SK-N-SH (cell line): ENCODE data around the gene METTL4. TPM values are rescaled to one million over a fixed set of nuclear protein-coding genes. Genes with fewer than 3 reads are reported as not detected.

Experiments used
- CTCF ChIA-PET: fragments of 300-600, 350-600 bp; formaldehyde crosslinking; extraction: SDS; loops from one replicate; lab custom pipeline; 2021; lab: Yijun Ruan, JAX
- POLR2A ChIA-PET: fragments of 350-600 bp; sonication (Branson Sonifier 250); formaldehyde crosslinking; extraction: SDS; loops from one replicate; lab custom pipeline; 2020; ENCODE audit warnings: antibody characterized with exemption, inconsistent platforms; lab: Yijun Ruan, JAX
- DNase-seq: peaks from one replicate; pipeline ENCODE4 v3.0.0; 2012
- H2AFZ ChIP-seq: fragments of 200-600 bp; sonication (generic); 2 replicates; pipeline ENCODE4 v1.8.1; 2016; ENCODE audit warnings: antibody characterized with exemption, mild to moderate bottlenecking, low read depth
- H3F3A ChIP-seq: fragments of 200-600 bp; sonication (generic); replicated peaks from 2 replicates; pipeline ENCODE3; 2016; ENCODE audit warnings: antibody characterized with exemption, mild to moderate bottlenecking; ENCODE audit not compliant: insufficient read depth
- H3K27ac ChIP-seq, 2 experiments: fragments of 200-500 bp in 1 of 2; fragments of 200-600 bp in 1 of 2; sonication (Bioruptor generic) in 1 of 2; sonication (generic), shearing (Covaris generic) in 1 of 2; 2 replicates each; pipeline versions ENCODE4 v1.5.1 to v1.6.1; 2014 to 2016; ENCODE audit warnings: low read depth in 2 of 2, inconsistent platforms in 1 of 2, low read length in 1 of 2, mild to moderate bottlenecking in 1 of 2, mixed read lengths in 1 of 2
- H3K27me3 ChIP-seq: fragments of 200-600 bp; sonication (generic), shearing (Covaris generic); 2 replicates; pipeline ENCODE4 v1.6.1; 2016; ENCODE audit warnings: mixed run types; ENCODE audit not compliant: insufficient read depth
- H3K36me3 ChIP-seq, 2 experiments: fragments of 200-500 bp in 1 of 2; fragments of 200-600 bp in 1 of 2; sonication (Bioruptor generic) in 1 of 2; sonication (generic) in 1 of 2; replicated peaks in 1 of 2; 2 replicates each; pipeline versions ENCODE3 to v1.5.1; 2014 to 2016; ENCODE audit warnings: low read length in 1 of 2, mild to moderate bottlenecking in 1 of 2; ENCODE audit not compliant: insufficient read depth in 2 of 2, control insufficient read depth in 1 of 2
- H3K4me1 ChIP-seq, 2 experiments: fragments of 200-500 bp in 1 of 2; fragments of 200-600 bp in 1 of 2; sonication (Bioruptor generic) in 1 of 2; sonication (generic), shearing (Covaris generic) in 1 of 2; 2 replicates each; pipeline versions ENCODE4 v1.5.1 to v1.6.1; 2014 to 2016; ENCODE audit warnings: low read depth in 1 of 2, low read length in 1 of 2, mixed run types in 1 of 2; ENCODE audit not compliant: insufficient read depth in 2 of 2, control insufficient read depth in 1 of 2
- H3K4me2 ChIP-seq: fragments of 200-600 bp; sonication (generic), shearing (Covaris generic); 2 replicates; pipeline ENCODE4 v1.6.1; 2017; ENCODE audit warnings: mixed run types
- H3K4me3 ChIP-seq, 2 experiments: fragments of 200-500 bp in 1 of 2; fragments of 200-600 bp in 1 of 2; sonication (Bioruptor generic) in 1 of 2; sonication (generic), shearing (Covaris generic) in 1 of 2; 2 replicates each; pipeline versions ENCODE4 v1.5.1 to v1.8.1; 2014 to 2016; ENCODE audit warnings: low read depth in 2 of 2, inconsistent platforms in 1 of 2, low read length in 1 of 2, mild to moderate bottlenecking in 1 of 2, mixed read lengths in 1 of 2, moderate library complexity in 1 of 2
- H3K79me2 ChIP-seq: fragments of 200-600 bp; sonication (generic); 2 replicates; pipeline ENCODE4 v1.8.1; 2017; ENCODE audit warnings: mild to moderate bottlenecking; ENCODE audit not compliant: insufficient read depth
- H3K9ac ChIP-seq: fragments of 200-600 bp; sonication (generic); 2 replicates; pipeline ENCODE4 v1.6.1; 2017; ENCODE audit warnings: mixed run types
- H3K9me2 ChIP-seq: fragments of 200-600 bp; sonication (generic); 2 replicates; pipeline ENCODE4 v1.6.1; 2017; ENCODE audit warnings: mixed run types
- H3K9me3 ChIP-seq: fragments of 200-600 bp; sonication (generic); 2 replicates; pipeline ENCODE4 v1.6.1; 2017; ENCODE audit warnings: mixed run types, mild to moderate bottlenecking, moderate library complexity
- H4K20me1 ChIP-seq: fragments of 200-600 bp; sonication (generic); 2 replicates; pipeline ENCODE4 v1.6.1; 2017; ENCODE audit warnings: mild to moderate bottlenecking, mixed run types; ENCODE audit not compliant: insufficient read depth
- ELF1 ChIP-seq: IDR thresholded peaks from 2 replicates; pipeline ENCODE4 v1.4.0; 2012
- EP300 ChIP-seq, 2 experiments: IDR thresholded peaks; 2 replicates each; pipeline versions ENCODE4 v1.4.0 to v1.6.1; 2012; ENCODE audit warnings: borderline replicate concordance in 1 of 2, low read depth in 1 of 2, low read length in 1 of 2
- EZH2phosphoT487 ChIP-seq: fragments of 200-600 bp; sonication (generic); IDR thresholded peaks from 2 replicates; pipeline ENCODE4 v1.6.1; 2017; ENCODE audit warnings: low read depth, mixed run types, mild to moderate bottlenecking, antibody characterized with exemption, moderate library complexity, borderline replicate concordance
- FOXJ3 ChIP-seq: sonication (generic); formaldehyde crosslinking; IDR thresholded peaks from 2 replicates; pipeline ENCODE4 v1.5.1; 2020; ENCODE audit warnings: mild to moderate bottlenecking, missing genetic modification reagents
- GATA2 ChIP-seq: sonication (generic); formaldehyde crosslinking; IDR thresholded peaks from 2 replicates; pipeline ENCODE4 v1.5.0; 2020; ENCODE audit warnings: mild to moderate bottlenecking, missing genetic modification reagents
- JUND ChIP-seq: IDR thresholded peaks from 2 replicates; pipeline ENCODE4 v1.4.0; 2012
- MXI1 ChIP-seq: IDR thresholded peaks from 2 replicates; pipeline ENCODE4 v1.6.1; 2012; ENCODE audit warnings: mild to moderate bottlenecking, low read depth, low read length, improper control_type of control experiment
- NFIC ChIP-seq: IDR thresholded peaks from 2 replicates; pipeline ENCODE4 v1.4.0; 2012; ENCODE audit warnings: borderline replicate concordance
- NRF1 ChIP-seq: IDR thresholded peaks from 2 replicates; pipeline ENCODE4 v1.6.1; 2012; ENCODE audit warnings: low read depth, mild to moderate bottlenecking, low read length
- PBX3 ChIP-seq: IDR thresholded peaks from 2 replicates; pipeline ENCODE4; 2012
- RAD21 ChIP-seq: IDR thresholded peaks from 2 replicates; pipeline ENCODE4 v1.6.1; 2012; ENCODE audit warnings: mild to moderate bottlenecking, low read length
- RCOR1 ChIP-seq: fragments of 150-350 bp; IDR thresholded peaks from 2 replicates; pipeline ENCODE4 v1.6.1; 2017; ENCODE audit warnings: antibody characterized with exemption, low read length
- REST ChIP-seq: IDR thresholded peaks from 2 replicates; pipeline ENCODE4 v1.6.1; 2012; ENCODE audit warnings: mild to moderate bottlenecking, low read depth, low read length, moderate library complexity
- RFX5 ChIP-seq: IDR thresholded peaks from 2 replicates; pipeline ENCODE4 v1.6.1; 2012; ENCODE audit warnings: mild to moderate bottlenecking, improper control_type of control experiment, low read length
- SMC3 ChIP-seq: IDR thresholded peaks from 2 replicates; pipeline ENCODE4 v1.6.1; 2012; ENCODE audit warnings: low read depth, low read length, improper control_type of control experiment
- USF1 ChIP-seq: IDR thresholded peaks from 2 replicates; pipeline ENCODE4 v1.4.0; 2012; ENCODE audit warnings: low read depth, borderline replicate concordance
- USF2 ChIP-seq: fragments of 150-350 bp; IDR thresholded peaks from 2 replicates; pipeline ENCODE4 v1.6.1; 2017; ENCODE audit warnings: antibody characterized with exemption, low read length, low read depth, borderline replicate concordance
- YY1 ChIP-seq: IDR thresholded peaks from 2 replicates; pipeline ENCODE4 v1.4.0; 2012; ENCODE audit warnings: low read depth, mild to moderate bottlenecking
- ZBTB33 ChIP-seq: IDR thresholded peaks from 2 replicates; pipeline ENCODE4 v1.4.0; 2012; ENCODE audit warnings: low read depth, borderline replicate concordance
- WGBS: methylation state at CpG from one replicate; pipeline ENCODE4 v1.1.6; 2017; ENCODE audit warnings: low lambda C conversion rate; 5-methylcytosine and 5-hydroxymethylcytosine counted together
- polyA plus RNA-seq, 3 experiments: library from polyadenylated mRNA; depleted of rRNA; stranded (reverse); fragments of >200 nt; gene quantifications; 2 replicates each; pipeline ENCODE4 v1.2.3, GENCODE V29; 2012

The METTL4 gene
- polyA plus RNA-seq, 1 of the 3 experiments (the other 2 are of a cell fraction), result 2.9 TPM

- H3K9me2 ChIP-seq, result no peaks in the 10 kb centered on the region
- H4K20me1 ChIP-seq, result no peaks in the 10 kb centered on the region
- no peaks in the 10 kb centered on the region for H3K27me3 ChIP-seq
- no peak overlapping the region for H2AFZ ChIP-seq
- H3K9ac ChIP-seq, result no peak overlapping the region
- TF ChIP-seq RCOR1, result no peak
- TF ChIP-seq NFIC, result no peak
- TF ChIP-seq RAD21, result no peak
- no peak for TF ChIP-seq FOXJ3
- no peak for TF ChIP-seq USF2
- TF ChIP-seq EZH2phosphoT487, result no peak
- TF ChIP-seq USF1, result no peak
- TF ChIP-seq JUND, result no peak
- TF ChIP-seq NRF1, result no peak
- TF ChIP-seq SMC3, result no peak
- no peak for TF ChIP-seq GATA2
- no peak for TF ChIP-seq ZBTB33
- TF ChIP-seq RFX5, result no peak
- no peak for TF ChIP-seq PBX3
- no peak for TF ChIP-seq REST
- TF ChIP-seq ELF1, result no peak
- no peak for TF ChIP-seq MXI1
- no peak for TF ChIP-seq EP300 (IDR thresholded peaks at IDR 0.05; ENCODE audit: borderline replicate concordance in 1 of 2, low read depth in 1 of 2, low read length in 1 of 2)
- no peak for TF ChIP-seq YY1
- TF ChIP-seq, all 33 proteins: peak for 0
- Histone ChIP-seq H3K4me1 (peaks cover 3 to 6% of the 10 kb centered on the region in 2 experiments; a peak in 2 of 4 replicates), H3K4me2 (no peak overlapping the region), H3K4me3 (no peak overlapping the region), H3K36me3 (no peaks in the 10 kb centered on the region), H3K27ac (no peak overlapping the region), H3K79me2 (no peaks in the 10 kb centered on the region), H3K9me3 (no peaks in the 10 kb centered on the region), H3F3A (peaks cover 11% of the 10 kb centered on the region)
- whole genome bisulfite sequencing, result 85% methylated on average over 6 of the region's 6 CpGs
- ChIA-PET CTCF (interaction anchor here (2.4 kb wide), 1 partner anchor 32 kb away, joined by 9 read pairs; no protein-coding TSS in a partner anchor), POLR2A (no interaction called here)
- no peak for DNase-seq
These were observed 60.9 kb downstream of the METTL4 start for GRCh38 chr18:2510416-2510815.
